GM18867 (cell line): ENCODE measurements around the gene KLHDC1.
A peak's percentile ranks its signal among the peaks of the same experiment; 100 is the strongest.
"Not testable (repeated sequence)": the region's sequence is repeated elsewhere in the genome, so short reads cannot be mapped to it uniquely, and the experiment has no call there.

ENCODE experiments used
- ATAC-seq: cut with Tn5 transposase; IDR thresholded peaks from one replicate; pipeline ENCODE4 v1.9.1; 2021; ENCODE audit warnings: mild to moderate bottlenecking, moderate library complexity; ENCODE audit not compliant: unreplicated experiment

Gene KLHDC1

GRCh38 chr14:49721733-49722435, 29.0 kb downstream of the KLHDC1 start:
- not testable (repeated sequence) for ATAC-seq

GRCh38 chr14:49727171-49727570, 34.3 kb downstream of the KLHDC1 start:
- no peak for ATAC-seq

- ATAC-seq, result no peak
Measured at GRCh38 chr14:49732896-49733295, 40.0 kb downstream of the KLHDC1 start.

- ATAC-seq, result no peak
Measured at GRCh38 chr14:49733836-49734235, 40.9 kb downstream of the KLHDC1 start.

GRCh38 chr14:49735669-49736068, 42.7 kb downstream of the KLHDC1 start:
- ATAC-seq, result not testable (repeated sequence)

GRCh38 chr14:49745191-49745590, 52.3 kb downstream of the KLHDC1 start:
- no peak for ATAC-seq

GRCh38 chr14:49746476-49746875, 53.6 kb downstream of the KLHDC1 start:
- ATAC-seq, result not testable (repeated sequence)

- ATAC-seq, result no peak
Measured at GRCh38 chr14:49754570-49755097, 61.7 kb downstream of the KLHDC1 start.

- ATAC-seq, result no peak
Measured at GRCh38 chr14:49755378-49755777, 62.5 kb downstream of the KLHDC1 start.

- ATAC-seq, result no peak
Measured at GRCh38 chr14:49761839-49762551, 69.1 kb downstream of the KLHDC1 start.

- no peak for ATAC-seq
Measured at GRCh38 chr14:49766839-49767238, 73.9 kb downstream of the KLHDC1 start.

- ATAC-seq, result no peak
Measured at GRCh38 chr14:49767270-49767570, 74.3 kb downstream of the KLHDC1 start.

- peak; percentile 92 for ATAC-seq
Measured at GRCh38 chr14:49767571-49768300, 74.8 kb downstream of the KLHDC1 start, which contains the start of gene KLHDC2. Gene KLHDC2, plus strand, starts transcription at chr14:49768153. Its CDS starts 316 bp downstream, at chr14:49768469.

GRCh38 chr14:49768301-49769121, 75.6 kb downstream of the KLHDC1 start:
- ATAC-seq, result peak; percentile 34

- ATAC-seq, result no peak
Measured at GRCh38 chr14:49769171-49769570, 76.3 kb downstream of the KLHDC1 start.

- ATAC-seq, result no peak
Measured at GRCh38 chr14:49769581-49770211, 76.8 kb downstream of the KLHDC1 start.

GRCh38 chr14:49770212-49770817, 77.4 kb downstream of the KLHDC1 start:
- no peak for ATAC-seq

- not testable (repeated sequence) for ATAC-seq
Measured at GRCh38 chr14:49771691-49772090, 78.8 kb downstream of the KLHDC1 start.

GRCh38 chr14:49774106-49774505, 81.2 kb downstream of the KLHDC1 start:
- ATAC-seq, result no peak

- ATAC-seq, result no peak
Measured at GRCh38 chr14:49778421-49778820, 85.5 kb downstream of the KLHDC1 start.
